Measurements from ENCODE around the gene EPHB2. TPM values are rescaled to one million over a fixed set of nuclear protein-coding genes. Genes with fewer than 3 reads are reported as not detected.

Gene EPHB2
- total and polyA plus RNA-seq, 11 donors = 0.11 to 6.3 (median 0.70) TPM

- peak overlapping the region in 1 of 12 donors; percentile 15 for H3K27ac ChIP-seq
- DNase-seq (peak in 2 of 5 donors; percentile 29 to 43), ATAC-seq (peak in 2 of 4 donors; percentile 11 to 40)
- H3K4me3 ChIP-seq = no peak overlapping the region
- no peaks in the 10 kb centered on the region for H3K27me3 ChIP-seq
- intact Hi-C loops (cut with DNase I) = loop anchor here in 1 of 10 donors (5.0 kb wide), 1 partner anchor 59 kb away; no protein-coding TSS in a partner anchor
- 70 to 77% (median 72%) methylated on average over 15 of the region's 15 CpGs for WGBS, 4 donors
- H3K36me3 ChIP-seq = no peaks in the 10 kb centered on the region
- TF ChIP-seq CTCF (IDR thresholded peaks at IDR 0.05) (no peak), POLR2A (IDR thresholded peaks at IDR 0.05) (no peak)
- peaks cover 0 to 32% (median 19%) of the 10 kb centered on the region in 12 donors for H3K4me1 ChIP-seq
- no peaks in the 10 kb centered on the region for H3K9me3 ChIP-seq
These were observed 118.1 kb downstream of the EPHB2 start for GRCh38 chr1:22828484-22829308.

GRCh38 chr1:22829309-22829989 lies 118.8 kb downstream of the EPHB2 start:
- no peak overlapping the region for H3K4me3 ChIP-seq
- no peaks in the 10 kb centered on the region for H3K27me3 ChIP-seq
- H3K27ac ChIP-seq = no peak overlapping the region
- H3K4me1 ChIP-seq = peaks cover 0 to 32% (median 19%) of the 10 kb centered on the region in 12 donors
- no peaks in the 10 kb centered on the region for H3K36me3 ChIP-seq
- DNase-seq = peak in 1 of 5 donors; percentile 14
- no peak for ATAC-seq
- TF ChIP-seq POLR2A (IDR thresholded peaks at IDR 0.05) (no peak), CTCF (IDR thresholded peaks at IDR 0.05) (no peak)
- 61 to 74% (median 65%) methylated on average over 10 to 12 of the region's 12 CpGs for WGBS, 4 donors
- intact Hi-C loops (cut with DNase I) = loop anchor here in 1 of 10 donors (5.0 kb wide), 1 partner anchor 58 kb away; no protein-coding TSS in a partner anchor
- H3K9me3 ChIP-seq = no peaks in the 10 kb centered on the region

GRCh38 chr1:22830041-22830566 lies 119.5 kb downstream of the EPHB2 start:
- H3K9me3 ChIP-seq = no peaks in the 10 kb centered on the region
- ATAC-seq = no peak
- peak in 1 of 5 donors; percentile 52 for DNase-seq
- peaks cover 0 to 32% (median 19%) of the 10 kb centered on the region in 12 donors for H3K4me1 ChIP-seq
- intact Hi-C loops (cut with DNase I) = no loop called here
- TF ChIP-seq CTCF (IDR thresholded peaks at IDR 0.05) (no peak), POLR2A (IDR thresholded peaks at IDR 0.05) (no peak)
- H3K27ac ChIP-seq = no peak overlapping the region
- WGBS, 4 donors = 70 to 90% (median 82%) methylated on average over 4 to 6 of the region's 6 CpGs
- H3K27me3 ChIP-seq = no peaks in the 10 kb centered on the region
- H3K4me3 ChIP-seq = no peak overlapping the region
- no peaks in the 10 kb centered on the region for H3K36me3 ChIP-seq
